GM23338 (cell line): ENCODE data around the gene UQCRC1. TPM values are rescaled to one million over a fixed set of nuclear protein-coding genes. Genes with fewer than 3 reads are reported as not detected.

Source experiments
- ATAC-seq: fragments of 200-7000 bp; cut with Tn5 transposase; 3 replicates; pipeline ENCODE4 v1.9.1; 2020
- DNase-seq: peaks from one replicate; pipeline ENCODE4 v3.0.0-alpha.2; 2015; ENCODE audit warnings: low spot score
- H2AFZ ChIP-seq: fragments of 200-600 bp; sonication (generic); 2 replicates; pipeline ENCODE4 v1.8.0; 2016; ENCODE audit warnings: antibody characterized with exemption, mild to moderate bottlenecking, moderate library complexity
- H3F3A ChIP-seq: fragments of 200-600 bp; sonication (generic); replicated peaks from 2 replicates; pipeline ENCODE4 v1.8.0; 2017; ENCODE audit warnings: antibody characterized with exemption, mixed run types, low read depth
- H3K27ac ChIP-seq: fragments of 200-600 bp; sonication (generic); 2 replicates; pipeline ENCODE4 v1.6.1; 2016; ENCODE audit warnings: low read depth
- H3K27me3 ChIP-seq: fragments of 200-600 bp; sonication (generic); 2 replicates; pipeline ENCODE4 v1.8.0; 2016; ENCODE audit warnings: mild to moderate bottlenecking, mixed run types, moderate library complexity; ENCODE audit not compliant: insufficient read depth
- H3K36me3 ChIP-seq: fragments of 200-600 bp; sonication (generic); 2 replicates; pipeline ENCODE4 v1.8.0; 2016; ENCODE audit warnings: mild to moderate bottlenecking; ENCODE audit not compliant: insufficient read depth
- H3K4me1 ChIP-seq: fragments of 200-600 bp; sonication (generic); 2 replicates; pipeline ENCODE4 v1.8.0; 2016; ENCODE audit warnings: mild to moderate bottlenecking, moderate library complexity; ENCODE audit not compliant: insufficient read depth
- H3K4me2 ChIP-seq: fragments of 200-600 bp; sonication (generic); 2 replicates; pipeline ENCODE4 v1.7.1; 2017; ENCODE audit warnings: mixed run types
- H3K4me3 ChIP-seq: fragments of 200-600 bp; sonication (generic); 2 replicates; pipeline ENCODE4 v1.6.1; 2016; ENCODE audit warnings: mixed run types
- H3K79me2 ChIP-seq: fragments of 200-600 bp; sonication (generic); replicated peaks from 2 replicates; pipeline ENCODE4 v1.8.0; 2017; ENCODE audit warnings: mild to moderate bottlenecking; ENCODE audit not compliant: insufficient read depth
- H3K9me2 ChIP-seq: fragments of 200-600 bp; sonication (generic); 2 replicates; pipeline ENCODE4 v1.8.0; 2017; ENCODE audit not compliant: insufficient read depth
- H4K20me1 ChIP-seq: fragments of 200-600 bp; sonication (generic); replicated peaks from 2 replicates; pipeline ENCODE4 v1.8.0; 2017; ENCODE audit warnings: mild to moderate bottlenecking; ENCODE audit not compliant: insufficient read depth
- H3K27ac Mint-ChIP-seq: 2 replicates; pipeline ENCODE4 v1.8.0; 2020; ENCODE audit warnings: inconsistent platforms, mild to moderate bottlenecking, moderate library complexity, mixed read lengths
- H3K27me3 Mint-ChIP-seq: 3 replicates; pipeline ENCODE4 v1.8.0; 2022; ENCODE audit warnings: low read depth, mild to moderate bottlenecking, moderate library complexity, mixed read lengths, inconsistent platforms; ENCODE audit not compliant: insufficient read depth, poor library complexity
- H3K36me3 Mint-ChIP-seq: 3 replicates; pipeline ENCODE4 v1.8.0; 2021; ENCODE audit warnings: low read depth, mild to moderate bottlenecking, inconsistent platforms, moderate library complexity, mixed read lengths
- H3K4me1 Mint-ChIP-seq: 3 replicates; pipeline ENCODE4 v1.8.0; 2020; ENCODE audit warnings: mild to moderate bottlenecking, inconsistent platforms, mixed read lengths
- H3K4me3 Mint-ChIP-seq: 3 replicates; pipeline ENCODE4 v1.8.0; 2021; ENCODE audit warnings: moderate library complexity, mild to moderate bottlenecking, inconsistent platforms, mixed read lengths
- H3K9me3 Mint-ChIP-seq: 3 replicates; pipeline ENCODE4 v1.8.0; 2020; ENCODE audit warnings: moderate library complexity, mild to moderate bottlenecking, inconsistent platforms, mixed read lengths
- CREB1 ChIP-seq: fragments of 250-450 bp; sonication (Bioruptor Pico); IDR thresholded peaks from 2 replicates; pipeline ENCODE4 v1.5.0; 2020; ENCODE audit warnings: low read depth, mild to moderate bottlenecking, moderate library complexity
- EZH2 ChIP-seq: fragments of 200-600 bp; sonication (generic); IDR thresholded peaks from one replicate; pipeline ENCODE4 v1.8.0; 2017; ENCODE audit warnings: antibody characterized with exemption, mild to moderate bottlenecking, low read depth; ENCODE audit not compliant: unreplicated experiment
- EZH2phosphoT487 ChIP-seq: fragments of 200-600 bp; sonication (generic); IDR thresholded peaks from one replicate; pipeline ENCODE4 v1.8.1; 2018; ENCODE audit warnings: antibody characterized with exemption; ENCODE audit not compliant: unreplicated experiment
- JUNB ChIP-seq: IDR thresholded peaks from one replicate; pipeline ENCODE4 v1.6.1; 2016; ENCODE audit warnings: antibody characterized with exemption; ENCODE audit not compliant: unreplicated experiment
- NANOG ChIP-seq: IDR thresholded peaks from 2 replicates; pipeline ENCODE4 v1.6.1; 2016; ENCODE audit warnings: antibody characterized with exemption, borderline replicate concordance
- POLR2AphosphoS5 ChIP-seq: IDR thresholded peaks from 2 replicates; pipeline ENCODE4 v1.6.1; 2016; ENCODE audit warnings: antibody characterized with exemption, low read depth
- STAT1 ChIP-seq: IDR thresholded peaks from one replicate; pipeline ENCODE4 v1.6.1; 2016; ENCODE audit warnings: antibody characterized with exemption; ENCODE audit not compliant: unreplicated experiment
- ZNF114 ChIP-seq: fragments of 250-450 bp; sonication (Bioruptor Pico); IDR thresholded peaks from 2 replicates; pipeline ENCODE4 v1.5.0; 2020; ENCODE audit warnings: mild to moderate bottlenecking, moderate library complexity
- ZNF331 ChIP-seq: fragments of 250-450 bp; sonication (Bioruptor Pico); IDR thresholded peaks from 2 replicates; pipeline ENCODE4 v1.5.0; 2020; ENCODE audit warnings: low read depth, mild to moderate bottlenecking, moderate library complexity
- ZNF462 ChIP-seq: fragments of 250-450 bp; sonication (Bioruptor Pico); IDR thresholded peaks from 2 replicates; pipeline ENCODE4 v1.5.0; 2020; ENCODE audit warnings: mild to moderate bottlenecking, moderate library complexity
- polyA plus RNA-seq: library from polyadenylated mRNA; unstranded; fragments of >200 nt; fragmentation: Nextera tagmentation; extraction: Ambion mirVana; gene quantifications from 2 replicates; pipeline ENCODE4 v1.2.1, GENCODE V29; 2016
- total RNA-seq: library from RNA; depleted of rRNA; stranded (reverse); fragments of >200 nt; shearing (Covaris generic); gene quantifications from 2 replicates; pipeline ENCODE4 v1.2.3, GENCODE V29; 2014
- TF ChIP-seq, protein P1 (sequence below): IDR thresholded peaks from one replicate; pipeline ENCODE4 v1.6.1; 2018; ENCODE audit warnings: antibody characterized with exemption; ENCODE audit not compliant: unreplicated experiment
- TF ChIP-seq, protein P2 (sequence below): IDR thresholded peaks from 2 replicates; pipeline ENCODE4 v1.6.1; 2016; ENCODE audit warnings: antibody characterized with exemption
- TF ChIP-seq, protein P3 (sequence below), 2 experiments: fragments of 200-600 bp in 1 of 2; sonication (generic) in 1 of 2; conservative IDR thresholded peaks; 2 replicates each; pipeline versions ENCODE4 v1.5.1 to v1.6.1; 2016 to 2017; ENCODE audit warnings: antibody characterized with exemption in 2 of 2, low read depth in 2 of 2, mild to moderate bottlenecking in 2 of 2, moderate library complexity in 1 of 2

UQCRC1 gene
- total and polyA plus RNA-seq, 2 experiments from 2014 or later, result 232 to 439 TPM

DNA sequence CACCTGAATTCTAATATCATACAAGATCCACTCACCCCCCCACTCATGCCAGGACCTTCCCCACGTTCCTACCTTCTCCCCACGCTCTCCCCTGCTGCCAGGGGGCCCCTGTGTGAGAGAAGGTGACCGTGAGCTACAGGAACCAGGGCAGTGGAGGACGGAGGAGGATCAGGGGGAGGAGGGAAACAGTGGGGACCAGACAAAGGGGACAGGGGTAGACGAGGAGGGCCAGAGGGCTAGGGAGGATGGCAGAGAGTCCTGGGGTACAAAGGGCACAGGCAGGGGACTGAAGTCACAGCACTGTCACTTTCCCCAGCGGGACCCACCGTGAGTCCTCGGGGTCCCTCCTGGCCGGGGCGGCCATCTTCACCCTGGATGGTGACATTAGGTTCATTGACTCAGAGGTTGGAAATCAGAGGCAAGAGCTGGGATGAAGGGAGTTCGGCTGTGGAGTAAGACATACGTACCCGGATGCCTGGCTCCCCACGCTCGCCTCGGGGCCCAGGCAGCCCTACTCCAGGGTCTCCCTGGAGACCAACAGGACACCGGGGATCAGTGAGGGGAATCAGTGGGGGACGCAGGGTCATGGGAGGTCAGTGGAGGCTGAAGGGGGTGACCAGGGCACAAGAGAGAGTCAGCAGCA is 39.5 kb downstream of the UQCRC1 start:
- Histone ChIP-seq H3K79me2 (no peaks in the 10 kb centered on the region), H3K27me3 (no peaks in the 10 kb centered on the region), H2AFZ (no peak overlapping the region), H3K4me2 (no peak overlapping the region), H3K27ac (no peak overlapping the region), H3F3A (no peaks in the 10 kb centered on the region), H3K9me2 (no peaks in the 10 kb centered on the region), H3K4me1 (no peaks in the 10 kb centered on the region), H3K4me3 (no peak overlapping the region), H4K20me1 (no peaks in the 10 kb centered on the region), H3K36me3 (no peaks in the 10 kb centered on the region)
- no peak for ATAC-seq
- Mint-ChIP-seq H3K9me3 (no peaks in the 10 kb centered on the region; the same call in 2 of the 3 replicates), H3K27ac (no peak overlapping the region), H3K4me3 (no peak overlapping the region), H3K4me1 (no peaks in the 10 kb centered on the region), H3K27me3 (peaks cover 7% of the 10 kb centered on the region), H3K36me3 (no peaks in the 10 kb centered on the region; the same call in 2 of the 3 replicates)
- TF ChIP-seq EZH2phosphoT487 (no peak), CREB1 (CRISPR knock-in tag) (no peak), ZNF114 (no peak), EZH2 (no peak), POLR2AphosphoS5 (no peak), JUNB (no peak), NANOG (no peak), ZNF462 (CRISPR knock-in tag) (no peak), ZNF331 (CRISPR knock-in tag) (no peak), STAT1 (no peak)
- TF ChIP-seq, protein P1, sequence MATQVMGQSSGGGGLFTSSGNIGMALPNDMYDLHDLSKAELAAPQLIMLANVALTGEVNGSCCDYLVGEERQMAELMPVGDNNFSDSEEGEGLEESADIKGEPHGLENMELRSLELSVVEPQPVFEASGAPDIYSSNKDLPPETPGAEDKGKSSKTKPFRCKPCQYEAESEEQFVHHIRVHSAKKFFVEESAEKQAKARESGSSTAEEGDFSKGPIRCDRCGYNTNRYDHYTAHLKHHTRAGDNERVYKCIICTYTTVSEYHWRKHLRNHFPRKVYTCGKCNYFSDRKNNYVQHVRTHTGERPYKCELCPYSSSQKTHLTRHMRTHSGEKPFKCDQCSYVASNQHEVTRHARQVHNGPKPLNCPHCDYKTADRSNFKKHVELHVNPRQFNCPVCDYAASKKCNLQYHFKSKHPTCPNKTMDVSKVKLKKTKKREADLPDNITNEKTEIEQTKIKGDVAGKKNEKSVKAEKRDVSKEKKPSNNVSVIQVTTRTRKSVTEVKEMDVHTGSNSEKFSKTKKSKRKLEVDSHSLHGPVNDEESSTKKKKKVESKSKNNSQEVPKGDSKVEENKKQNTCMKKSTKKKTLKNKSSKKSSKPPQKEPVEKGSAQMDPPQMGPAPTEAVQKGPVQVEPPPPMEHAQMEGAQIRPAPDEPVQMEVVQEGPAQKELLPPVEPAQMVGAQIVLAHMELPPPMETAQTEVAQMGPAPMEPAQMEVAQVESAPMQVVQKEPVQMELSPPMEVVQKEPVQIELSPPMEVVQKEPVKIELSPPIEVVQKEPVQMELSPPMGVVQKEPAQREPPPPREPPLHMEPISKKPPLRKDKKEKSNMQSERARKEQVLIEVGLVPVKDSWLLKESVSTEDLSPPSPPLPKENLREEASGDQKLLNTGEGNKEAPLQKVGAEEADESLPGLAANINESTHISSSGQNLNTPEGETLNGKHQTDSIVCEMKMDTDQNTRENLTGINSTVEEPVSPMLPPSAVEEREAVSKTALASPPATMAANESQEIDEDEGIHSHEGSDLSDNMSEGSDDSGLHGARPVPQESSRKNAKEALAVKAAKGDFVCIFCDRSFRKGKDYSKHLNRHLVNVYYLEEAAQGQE, result no peak
- TF ChIP-seq, protein P2, sequence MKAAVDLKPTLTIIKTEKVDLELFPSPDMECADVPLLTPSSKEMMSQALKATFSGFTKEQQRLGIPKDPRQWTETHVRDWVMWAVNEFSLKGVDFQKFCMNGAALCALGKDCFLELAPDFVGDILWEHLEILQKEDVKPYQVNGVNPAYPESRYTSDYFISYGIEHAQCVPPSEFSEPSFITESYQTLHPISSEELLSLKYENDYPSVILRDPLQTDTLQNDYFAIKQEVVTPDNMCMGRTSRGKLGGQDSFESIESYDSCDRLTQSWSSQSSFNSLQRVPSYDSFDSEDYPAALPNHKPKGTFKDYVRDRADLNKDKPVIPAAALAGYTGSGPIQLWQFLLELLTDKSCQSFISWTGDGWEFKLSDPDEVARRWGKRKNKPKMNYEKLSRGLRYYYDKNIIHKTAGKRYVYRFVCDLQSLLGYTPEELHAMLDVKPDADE, result no peak
- TF ChIP-seq, protein P3, sequence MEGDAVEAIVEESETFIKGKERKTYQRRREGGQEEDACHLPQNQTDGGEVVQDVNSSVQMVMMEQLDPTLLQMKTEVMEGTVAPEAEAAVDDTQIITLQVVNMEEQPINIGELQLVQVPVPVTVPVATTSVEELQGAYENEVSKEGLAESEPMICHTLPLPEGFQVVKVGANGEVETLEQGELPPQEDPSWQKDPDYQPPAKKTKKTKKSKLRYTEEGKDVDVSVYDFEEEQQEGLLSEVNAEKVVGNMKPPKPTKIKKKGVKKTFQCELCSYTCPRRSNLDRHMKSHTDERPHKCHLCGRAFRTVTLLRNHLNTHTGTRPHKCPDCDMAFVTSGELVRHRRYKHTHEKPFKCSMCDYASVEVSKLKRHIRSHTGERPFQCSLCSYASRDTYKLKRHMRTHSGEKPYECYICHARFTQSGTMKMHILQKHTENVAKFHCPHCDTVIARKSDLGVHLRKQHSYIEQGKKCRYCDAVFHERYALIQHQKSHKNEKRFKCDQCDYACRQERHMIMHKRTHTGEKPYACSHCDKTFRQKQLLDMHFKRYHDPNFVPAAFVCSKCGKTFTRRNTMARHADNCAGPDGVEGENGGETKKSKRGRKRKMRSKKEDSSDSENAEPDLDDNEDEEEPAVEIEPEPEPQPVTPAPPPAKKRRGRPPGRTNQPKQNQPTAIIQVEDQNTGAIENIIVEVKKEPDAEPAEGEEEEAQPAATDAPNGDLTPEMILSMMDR (conservative IDR thresholded peaks at IDR 0.05; ENCODE audit: low read depth in 2 of 2), result no peak
- no peak for DNase-seq
